OCI-LY1 (cell line): ENCODE measurements around the gene HNRNPLL.

ENCODE experiments used
- H2AFZ ChIP-seq: fragments of 200-600 bp; sonication (generic), shearing (Covaris generic); 2 replicates; pipeline ENCODE4 v1.6.0; 2014; ENCODE audit warnings: antibody characterized with exemption, mild to moderate bottlenecking, low read length
- H3F3A ChIP-seq: fragments of 200-600 bp; sonication (generic), shearing (Covaris generic); 2 replicates; pipeline ENCODE4 v1.6.0; 2014; ENCODE audit warnings: mild to moderate bottlenecking, antibody characterized with exemption, low read length, moderate library complexity; ENCODE audit not compliant: insufficient read depth
- H3K27ac ChIP-seq: fragments of 200-600 bp; sonication (generic); 2 replicates; pipeline ENCODE4 v1.5.1; 2014; ENCODE audit warnings: low read length, mixed run types, mild to moderate bottlenecking, low read depth; ENCODE audit not compliant: poor library complexity, severe bottlenecking
- H3K27me3 ChIP-seq: fragments of 200-600 bp; sonication (generic); 2 replicates; pipeline ENCODE4 v1.6.0; 2014; ENCODE audit warnings: antibody characterized with exemption, mild to moderate bottlenecking, low read length, moderate library complexity; ENCODE audit not compliant: insufficient read depth
- H3K36me3 ChIP-seq: fragments of 200-600 bp; sonication (generic); 2 replicates; pipeline ENCODE4 v1.6.1; 2014; ENCODE audit warnings: mild to moderate bottlenecking, antibody characterized with exemption, low read length, moderate library complexity, mixed read lengths; ENCODE audit not compliant: insufficient read depth
- H3K4me1 ChIP-seq: fragments of 200-600 bp; sonication (generic); 2 replicates; pipeline ENCODE4 v1.5.1; 2014; ENCODE audit warnings: mild to moderate bottlenecking, low read length, moderate library complexity; ENCODE audit not compliant: insufficient read depth, severe bottlenecking
- H3K4me2 ChIP-seq: fragments of 200-600 bp; sonication (generic), shearing (Covaris generic); 2 replicates; pipeline ENCODE4 v1.6.1; 2014; ENCODE audit warnings: low read length
- H3K4me3 ChIP-seq: fragments of 200-600 bp; sonication (generic); 2 replicates; pipeline ENCODE4 v1.5.1; 2014; ENCODE audit warnings: low read length, low read depth, mild to moderate bottlenecking, mixed read lengths; ENCODE audit not compliant: poor library complexity, severe bottlenecking
- H3K79me2 ChIP-seq: fragments of 200-600 bp; shearing (Covaris generic); 2 replicates; pipeline ENCODE4 v1.6.1; 2016; ENCODE audit warnings: mixed run types, low read length, mixed read lengths; ENCODE audit not compliant: insufficient read depth
- H3K9ac ChIP-seq: fragments of 200-600 bp; sonication (generic), shearing (Covaris generic); 2 replicates; pipeline ENCODE4 v1.6.1; 2014; ENCODE audit warnings: mild to moderate bottlenecking, low read length, mixed read lengths
- H3K9me2 ChIP-seq: fragments of 200-600 bp; sonication (generic), shearing (Covaris generic); 2 replicates; pipeline ENCODE4 v1.6.1; 2014; ENCODE audit warnings: low read depth, mild to moderate bottlenecking, low read length, mixed read lengths
- H3K9me3 ChIP-seq: fragments of 200-600 bp; shearing (Covaris generic); 2 replicates; pipeline ENCODE4 v1.6.1; 2014; ENCODE audit warnings: low read length, mixed read lengths
- H4K20me1 ChIP-seq: fragments of 200-600 bp; sonication (generic), shearing (Covaris generic); 2 replicates; pipeline ENCODE4 v1.6.0; 2016; ENCODE audit warnings: mild to moderate bottlenecking, low read length; ENCODE audit not compliant: insufficient read depth
- CTCF ChIP-seq: fragments of 200-600 bp; sonication (generic), shearing (Covaris generic); IDR thresholded peaks from 2 replicates; pipeline ENCODE4 v1.5.1; 2017; ENCODE audit warnings: mild to moderate bottlenecking, antibody characterized with exemption, low read length, moderate library complexity, mixed read lengths
- EZH2 ChIP-seq: fragments of 200-600 bp; sonication (generic), shearing (Covaris generic); IDR thresholded peaks from 2 replicates; pipeline ENCODE4 v1.8.0; 2017; ENCODE audit warnings: borderline replicate concordance, mixed run types, mild to moderate bottlenecking, antibody characterized with exemption, low read length, moderate library complexity, mixed read lengths

The HNRNPLL gene

GRCh38 chr2:38634684-38635083 is 32.0 kb upstream of the HNRNPLL start:
- TF ChIP-seq EZH2 (no peak), CTCF (no peak)
- no peak overlapping the region for H3K9ac ChIP-seq
- no peaks in the 10 kb centered on the region for H3K9me3 ChIP-seq
- no peak overlapping the region for H3K4me3 ChIP-seq
- no peaks in the 10 kb centered on the region for H3K9me2 ChIP-seq
- H3K79me2 ChIP-seq: no peaks in the 10 kb centered on the region
- H3K4me2 ChIP-seq: peak overlapping the region; percentile 49
- no peaks in the 10 kb centered on the region for H3K36me3 ChIP-seq
- H2AFZ ChIP-seq: no peak overlapping the region
- H3K27me3 ChIP-seq: no peaks in the 10 kb centered on the region
- H3F3A ChIP-seq: no peaks in the 10 kb centered on the region
- H4K20me1 ChIP-seq: no peaks in the 10 kb centered on the region
- H3K27ac ChIP-seq: peak overlapping the region; percentile 40
- H3K4me1 ChIP-seq: peaks cover 24% of the 10 kb centered on the region

GRCh38 chr2:38633895-38634294 is 31.2 kb upstream of the HNRNPLL start:
- Histone ChIP-seq H3K79me2 (no peaks in the 10 kb centered on the region), H3K4me3 (no peak overlapping the region), H4K20me1 (no peaks in the 10 kb centered on the region), H3K36me3 (no peaks in the 10 kb centered on the region), H3K27ac (no peak overlapping the region), H3F3A (no peaks in the 10 kb centered on the region), H3K9me3 (no peaks in the 10 kb centered on the region), H3K9ac (no peak overlapping the region), H3K4me2 (no peak overlapping the region), H2AFZ (no peak overlapping the region), H3K4me1 (peaks cover 24% of the 10 kb centered on the region), H3K9me2 (no peaks in the 10 kb centered on the region), H3K27me3 (no peaks in the 10 kb centered on the region)
- TF ChIP-seq CTCF (no peak), EZH2 (no peak)

GRCh38 chr2:38632980-38633379 is 30.3 kb upstream of the HNRNPLL start:
- Histone ChIP-seq H3K9ac (no peak overlapping the region), H2AFZ (no peak overlapping the region), H3K9me3 (no peaks in the 10 kb centered on the region), H3K36me3 (no peaks in the 10 kb centered on the region), H3K4me3 (no peak overlapping the region), H3F3A (no peaks in the 10 kb centered on the region), H3K4me1 (peaks cover 24% of the 10 kb centered on the region), H3K79me2 (no peaks in the 10 kb centered on the region), H3K4me2 (no peak overlapping the region), H3K27me3 (no peaks in the 10 kb centered on the region), H4K20me1 (no peaks in the 10 kb centered on the region), H3K27ac (no peak overlapping the region), H3K9me2 (no peaks in the 10 kb centered on the region)
- TF ChIP-seq EZH2 (no peak), CTCF (no peak)
